ENCODE data around the gene ERC2.

ERC2 gene

DNA sequence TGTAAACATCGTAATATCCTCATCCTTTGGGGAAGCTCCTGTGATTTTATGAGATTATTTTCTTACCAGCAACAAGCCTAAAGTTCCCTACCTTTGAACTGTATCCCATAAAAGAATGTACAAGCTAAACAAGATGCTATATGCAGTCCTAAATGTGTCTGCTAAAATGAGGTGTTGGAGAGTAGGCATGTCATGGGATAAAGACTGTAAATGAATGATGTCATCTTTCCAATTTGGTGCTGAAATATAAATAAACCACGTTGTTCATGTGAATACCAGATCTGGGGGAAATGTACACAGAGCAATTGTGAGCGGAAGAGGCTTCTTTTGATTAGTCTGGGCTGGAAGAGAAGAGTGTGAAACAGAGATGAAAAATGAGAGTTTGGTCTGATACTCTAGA, 766.3 kb downstream of the ERC2 start:
- Mint-ChIP-seq H3K27me3 (no peaks in the 10 kb centered on the region), H3K36me3 (no peaks in the 10 kb centered on the region), H3K27ac (no peak overlapping the region), H3K4me1 (ENCODE audit: low read depth) (no peaks in the 10 kb centered on the region), H3K9me3 (ENCODE audit: low read depth) (no peaks in the 10 kb centered on the region), H3K4me3 (no peak overlapping the region)

DNA sequence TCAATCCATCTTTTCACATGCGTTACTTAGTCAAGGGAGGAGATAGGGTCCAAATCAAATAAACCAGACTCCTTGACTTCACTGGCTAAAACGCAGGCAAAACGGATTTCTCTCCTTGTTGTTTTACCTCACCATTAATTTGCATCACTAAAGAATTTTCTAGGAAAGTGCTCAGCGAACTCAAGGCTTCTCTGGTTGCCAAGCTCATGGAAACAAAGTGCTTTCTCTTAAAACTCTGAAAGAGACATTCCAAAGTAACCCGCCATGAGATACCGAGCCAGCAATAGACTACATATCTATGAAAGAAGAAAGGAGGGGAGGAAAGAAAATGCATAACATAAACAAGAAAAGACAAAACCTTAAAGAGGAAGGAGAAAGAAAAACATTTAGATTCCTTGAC, 769.4 kb downstream of the ERC2 start:
- Mint-ChIP-seq H3K27ac (no peak overlapping the region), H3K4me1 (ENCODE audit: low read depth) (no peaks in the 10 kb centered on the region), H3K9me3 (ENCODE audit: low read depth) (no peaks in the 10 kb centered on the region), H3K36me3 (no peaks in the 10 kb centered on the region), H3K4me3 (no peak overlapping the region), H3K27me3 (no peaks in the 10 kb centered on the region)

DNA sequence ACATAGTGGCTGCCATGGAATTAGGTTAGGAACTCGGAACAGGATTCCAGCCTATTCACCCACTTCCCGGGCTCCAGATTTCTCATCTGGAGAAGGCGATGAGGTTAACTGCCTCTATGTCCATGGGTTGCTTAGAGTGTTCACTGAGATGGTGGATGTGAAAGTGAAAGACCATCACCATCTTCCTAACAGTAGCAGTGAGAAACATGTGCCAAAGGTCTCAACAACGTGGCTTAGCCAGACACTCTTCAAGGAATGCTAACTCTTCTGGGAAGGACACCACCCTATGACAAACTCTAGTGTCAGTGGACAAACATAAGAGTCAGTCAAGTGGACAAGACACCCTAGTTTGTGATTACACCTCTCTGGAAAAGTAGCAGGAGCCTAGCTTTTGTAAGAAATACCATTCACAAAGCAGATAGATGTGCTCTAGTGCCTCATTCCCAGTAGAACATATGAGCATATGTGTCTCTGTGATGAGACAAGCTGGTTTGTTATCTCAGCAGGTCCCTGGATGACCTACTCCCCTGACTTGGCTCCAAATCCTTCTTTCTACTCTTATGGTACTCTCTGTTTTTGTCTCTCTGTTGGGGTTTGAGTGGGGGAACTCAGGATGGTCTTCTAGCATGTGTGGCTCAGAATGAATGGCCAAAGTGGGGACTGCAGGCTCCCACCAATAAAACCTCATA, 770.9 kb downstream of the ERC2 start:
- no peak overlapping the region for H3K27ac Mint-ChIP-seq
- no peaks in the 10 kb centered on the region for H3K27me3 Mint-ChIP-seq
- no peak overlapping the region for H3K4me3 Mint-ChIP-seq
- no peaks in the 10 kb centered on the region for H3K4me1 Mint-ChIP-seq (ENCODE audit: low read depth)
- H3K36me3 Mint-ChIP-seq = no peaks in the 10 kb centered on the region
- H3K9me3 Mint-ChIP-seq (ENCODE audit: low read depth) = no peaks in the 10 kb centered on the region

DNA sequence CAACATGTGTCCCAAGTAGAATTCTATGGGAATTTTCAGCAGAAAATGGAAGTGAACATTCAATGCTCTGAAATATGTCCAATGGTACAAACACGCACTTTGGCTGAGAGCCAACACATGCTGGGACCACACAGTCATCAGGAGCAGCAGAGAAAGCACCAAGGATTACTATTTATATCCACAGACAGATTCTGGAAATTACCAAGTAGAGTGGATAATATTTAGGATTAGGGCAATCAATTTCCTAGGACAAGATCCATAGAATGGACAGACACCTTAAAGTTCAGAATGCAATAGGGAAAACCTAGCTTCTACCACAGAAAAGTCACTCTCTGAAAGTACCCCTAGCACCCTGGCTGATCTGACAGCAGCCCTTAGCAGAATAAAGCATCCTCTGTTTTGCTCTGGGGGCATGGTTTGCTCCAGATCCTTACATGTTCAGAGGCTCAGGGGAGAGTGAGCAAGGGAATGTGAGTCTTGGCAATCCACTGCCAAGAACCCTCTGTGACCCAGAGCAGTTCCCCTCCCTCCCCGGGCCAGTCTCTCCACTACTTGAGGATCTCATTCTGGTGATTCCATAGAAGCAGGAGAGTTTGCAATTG, 775.2 kb downstream of the ERC2 start:
- H3K27me3 Mint-ChIP-seq = no peaks in the 10 kb centered on the region

DNA sequence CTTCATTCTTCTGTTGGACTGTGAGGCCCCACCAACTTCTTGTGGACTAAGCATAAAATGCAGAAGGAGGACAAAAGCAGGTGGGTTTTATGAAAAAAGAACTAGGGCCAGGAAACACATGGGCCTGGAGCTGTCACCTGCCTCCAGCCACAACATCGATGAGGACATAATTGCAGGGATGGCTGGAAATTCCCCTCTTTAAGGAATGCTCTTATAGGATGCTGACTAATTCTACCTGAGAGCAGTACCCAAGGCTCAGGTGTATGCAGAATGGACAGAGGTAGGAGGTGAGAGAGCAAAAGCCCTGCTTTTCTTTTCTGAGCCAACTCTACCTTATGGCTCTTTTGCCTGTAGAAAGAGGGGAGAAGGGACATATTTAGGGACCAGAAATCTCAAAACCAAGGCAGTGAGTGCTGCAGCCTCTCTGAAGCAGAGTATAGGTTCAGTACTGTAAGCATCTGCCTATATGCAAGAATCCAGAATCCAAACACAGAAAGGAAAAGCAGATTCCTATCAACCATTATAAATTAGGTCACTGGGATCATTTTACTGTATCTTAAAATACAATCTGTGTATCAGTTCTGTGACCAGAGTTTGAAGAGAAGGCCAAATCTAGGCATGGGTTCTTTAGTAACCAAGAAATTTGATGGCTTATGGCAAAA, 775.8 kb downstream of the ERC2 start:
- Mint-ChIP-seq H3K27me3 (no peaks in the 10 kb centered on the region), H3K4me1 (ENCODE audit: low read depth) (no peaks in the 10 kb centered on the region), H3K4me3 (no peak overlapping the region), H3K27ac (no peak overlapping the region), H3K36me3 (no peaks in the 10 kb centered on the region), H3K9me3 (ENCODE audit: low read depth) (no peaks in the 10 kb centered on the region)

More for the DNA sequence above, 775.2 kb downstream of the ERC2 start:
- Mint-ChIP-seq H3K4me1 (ENCODE audit: low read depth) (no peaks in the 10 kb centered on the region), H3K4me3 (no peak overlapping the region), H3K27ac (no peak overlapping the region), H3K9me3 (ENCODE audit: low read depth) (no peaks in the 10 kb centered on the region), H3K36me3 (no peaks in the 10 kb centered on the region)

DNA sequence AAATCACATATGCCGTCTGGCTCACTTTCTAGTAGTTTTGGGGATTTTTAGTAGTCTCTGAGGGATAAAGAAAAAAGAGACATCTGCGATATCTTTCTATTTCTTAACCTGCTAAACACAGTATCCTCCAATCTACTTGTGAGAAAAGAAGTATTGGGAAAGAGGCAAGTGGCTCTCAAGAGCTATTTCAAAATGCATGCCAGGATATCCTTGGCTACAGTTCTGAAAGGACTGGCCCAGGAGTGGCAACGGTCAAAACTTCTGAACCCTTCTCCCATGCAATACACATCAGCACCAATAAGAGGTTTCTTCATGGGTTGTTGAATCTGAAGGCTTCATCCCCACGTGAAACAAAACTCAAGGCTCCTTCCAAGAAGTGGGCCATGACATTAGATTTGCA, 777.1 kb downstream of the ERC2 start:
- Mint-ChIP-seq H3K4me3 (no peak overlapping the region), H3K9me3 (ENCODE audit: low read depth) (no peaks in the 10 kb centered on the region), H3K27ac (no peak overlapping the region), H3K36me3 (no peaks in the 10 kb centered on the region), H3K27me3 (no peaks in the 10 kb centered on the region), H3K4me1 (ENCODE audit: low read depth) (no peaks in the 10 kb centered on the region)

DNA sequence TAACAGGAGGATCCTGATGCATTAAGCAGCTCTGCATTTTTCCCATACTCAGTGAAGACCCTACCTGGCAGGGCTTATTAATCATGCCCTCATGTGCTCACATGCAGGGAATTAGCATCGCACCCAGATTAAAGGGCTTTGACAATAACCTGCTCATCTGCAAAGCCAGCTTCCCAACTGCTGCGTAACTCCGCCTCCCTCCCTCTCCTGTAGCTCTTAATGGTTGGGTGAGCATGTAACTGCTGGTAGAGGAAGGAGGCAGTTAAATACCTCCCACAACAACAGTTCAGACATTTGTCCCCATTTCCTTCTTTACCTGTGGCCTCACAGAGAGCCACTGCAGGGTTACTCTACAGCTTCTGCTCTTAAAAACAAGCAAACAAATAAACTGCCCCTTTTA, 777.5 kb downstream of the ERC2 start:
- Mint-ChIP-seq H3K27me3 (no peaks in the 10 kb centered on the region), H3K9me3 (ENCODE audit: low read depth) (no peaks in the 10 kb centered on the region), H3K4me3 (no peak overlapping the region), H3K27ac (no peak overlapping the region), H3K36me3 (no peaks in the 10 kb centered on the region), H3K4me1 (ENCODE audit: low read depth) (no peaks in the 10 kb centered on the region)

DNA sequence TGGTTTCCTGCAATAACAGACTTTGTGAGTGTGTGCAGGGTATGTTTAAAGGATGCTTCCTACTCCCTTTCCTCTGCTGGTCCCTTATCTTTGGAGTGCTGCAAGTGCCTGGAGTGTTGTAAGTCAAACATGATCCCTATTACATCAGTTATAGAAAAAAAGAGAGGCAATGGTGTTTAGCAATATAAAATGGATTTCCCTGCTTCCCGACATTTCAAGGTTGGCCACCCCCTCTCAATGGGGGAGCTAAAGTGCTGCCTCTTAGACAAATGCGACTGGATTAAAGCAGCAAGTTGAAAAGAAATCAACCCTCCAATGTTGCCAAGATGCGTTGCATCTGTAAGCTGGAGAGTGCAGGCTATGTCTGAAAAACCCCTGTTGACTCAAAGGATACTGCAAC, 778.1 kb downstream of the ERC2 start:
- no peaks in the 10 kb centered on the region for H3K9me3 Mint-ChIP-seq (ENCODE audit: low read depth)
- H3K27me3 Mint-ChIP-seq = no peaks in the 10 kb centered on the region
- no peaks in the 10 kb centered on the region for H3K4me1 Mint-ChIP-seq (ENCODE audit: low read depth)
- H3K36me3 Mint-ChIP-seq = no peaks in the 10 kb centered on the region
- H3K4me3 Mint-ChIP-seq = no peak overlapping the region
- no peak overlapping the region for H3K27ac Mint-ChIP-seq

DNA sequence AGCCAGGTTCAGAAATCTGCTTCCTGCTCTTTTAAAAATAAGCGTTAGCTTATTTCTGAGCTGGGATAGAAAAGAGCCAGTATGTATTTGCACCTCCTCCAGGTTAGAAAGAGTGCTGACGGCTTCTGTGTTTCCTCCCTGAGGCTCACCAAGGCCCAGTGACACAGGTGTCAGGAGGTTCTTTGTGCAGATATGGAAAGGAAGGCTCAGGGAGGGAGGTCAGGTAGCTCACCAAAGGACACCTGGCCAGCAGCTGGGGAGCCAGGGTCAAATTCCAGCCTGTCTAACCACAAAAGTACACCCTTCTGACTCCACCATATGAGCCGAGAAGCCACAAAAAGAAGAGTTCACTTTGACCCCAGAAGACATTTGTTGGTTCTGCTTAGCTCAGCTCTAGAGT, 780.1 kb downstream of the ERC2 start:
- Mint-ChIP-seq H3K4me3 (no peak overlapping the region), H3K4me1 (ENCODE audit: low read depth) (no peaks in the 10 kb centered on the region), H3K9me3 (ENCODE audit: low read depth) (no peaks in the 10 kb centered on the region), H3K36me3 (no peaks in the 10 kb centered on the region), H3K27ac (no peak overlapping the region), H3K27me3 (no peaks in the 10 kb centered on the region)

DNA sequence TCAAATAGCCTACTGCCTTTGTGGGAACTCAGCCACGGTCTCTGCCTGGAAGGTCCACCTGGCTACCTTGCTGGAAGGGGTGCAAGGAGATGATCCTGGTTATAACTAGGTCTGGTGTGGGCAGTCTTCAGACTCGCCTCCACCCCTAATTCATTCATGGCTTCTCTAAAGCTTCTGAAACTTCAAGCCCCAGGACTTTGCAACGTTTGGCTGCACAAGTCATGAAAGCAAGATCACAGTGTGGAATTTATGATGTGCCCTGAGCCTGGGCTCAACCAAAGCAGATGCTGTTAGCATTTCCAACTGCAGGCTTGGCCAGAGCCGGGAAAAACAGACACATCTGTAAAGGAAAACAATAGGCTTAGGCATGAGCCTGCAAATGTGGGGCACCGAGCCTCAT, 780.7 kb downstream of the ERC2 start:
- Mint-ChIP-seq H3K27me3 (no peaks in the 10 kb centered on the region), H3K27ac (no peak overlapping the region), H3K36me3 (no peaks in the 10 kb centered on the region), H3K9me3 (ENCODE audit: low read depth) (no peaks in the 10 kb centered on the region), H3K4me3 (no peak overlapping the region), H3K4me1 (ENCODE audit: low read depth) (no peaks in the 10 kb centered on the region)

DNA sequence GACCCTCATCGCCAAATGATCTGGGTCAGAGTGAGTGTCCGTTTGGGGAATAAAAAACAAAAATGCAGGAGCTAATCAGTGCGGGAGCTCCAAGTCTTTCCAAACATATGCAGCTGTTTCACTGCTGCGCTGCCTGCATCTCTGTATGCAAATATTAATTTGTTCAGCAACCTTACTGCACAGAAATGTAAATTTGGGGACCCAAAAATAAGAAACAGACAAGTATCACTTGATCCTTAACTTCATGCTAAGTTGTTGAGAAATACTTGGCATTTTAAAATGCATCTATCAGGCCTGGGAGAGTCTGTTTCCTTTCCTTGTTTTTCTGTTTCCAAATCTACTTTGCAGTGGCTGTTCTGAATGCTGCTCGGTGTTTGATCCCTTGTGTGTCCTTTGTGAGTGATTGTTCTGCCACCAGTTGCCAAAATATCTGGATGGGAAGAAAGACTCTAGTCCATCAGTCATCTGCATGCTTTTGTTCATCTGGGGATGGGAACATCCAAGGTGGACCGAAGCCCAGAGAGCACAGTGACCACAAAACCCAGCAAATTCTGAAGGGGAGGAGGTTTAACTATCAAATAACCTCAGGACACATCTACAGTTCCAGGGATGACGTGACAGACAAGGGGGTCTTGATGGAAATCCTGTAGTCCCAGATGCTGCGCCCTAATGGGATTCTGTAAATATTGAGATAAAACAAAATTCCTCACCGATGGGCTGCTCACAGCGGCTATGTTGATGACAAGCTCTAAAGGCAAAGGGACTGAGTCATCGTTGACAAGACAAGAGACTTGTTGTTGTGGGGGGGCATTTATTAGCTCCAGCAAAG, 781.6 kb downstream of the ERC2 start:
- Mint-ChIP-seq H3K9me3 (ENCODE audit: low read depth) (no peaks in the 10 kb centered on the region), H3K4me1 (ENCODE audit: low read depth) (no peaks in the 10 kb centered on the region), H3K27ac (no peak overlapping the region), H3K27me3 (no peaks in the 10 kb centered on the region), H3K36me3 (no peaks in the 10 kb centered on the region), H3K4me3 (no peak overlapping the region)

DNA sequence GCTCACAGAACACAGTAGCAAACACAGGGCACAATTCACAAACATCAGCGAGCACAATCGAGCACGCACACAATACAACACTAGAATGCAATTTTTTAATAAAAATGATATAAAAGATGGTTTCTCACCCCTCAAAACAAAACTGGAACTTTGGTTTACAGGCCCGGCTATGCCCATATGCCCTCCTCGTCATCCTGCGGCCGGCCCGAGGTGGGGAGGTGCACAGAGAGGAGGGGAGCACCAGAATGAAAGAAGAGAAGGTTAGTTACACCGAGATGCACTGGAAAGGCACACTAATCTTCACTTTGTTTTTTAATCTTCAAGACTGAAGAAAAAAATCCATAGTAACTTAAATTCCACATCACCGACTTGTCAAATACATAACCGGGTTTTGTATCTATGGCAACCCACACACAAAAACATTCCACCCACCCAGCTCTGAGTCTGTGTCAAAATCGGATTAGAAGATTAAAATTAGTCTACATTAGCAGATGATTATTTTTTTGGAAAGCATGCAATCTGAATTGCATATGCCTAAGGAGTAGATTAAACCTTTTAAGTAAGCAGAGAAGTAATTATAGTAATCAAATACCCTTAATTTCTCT, 784.5 kb downstream of the ERC2 start:
- H3K4me3 Mint-ChIP-seq = no peak overlapping the region

DNA sequence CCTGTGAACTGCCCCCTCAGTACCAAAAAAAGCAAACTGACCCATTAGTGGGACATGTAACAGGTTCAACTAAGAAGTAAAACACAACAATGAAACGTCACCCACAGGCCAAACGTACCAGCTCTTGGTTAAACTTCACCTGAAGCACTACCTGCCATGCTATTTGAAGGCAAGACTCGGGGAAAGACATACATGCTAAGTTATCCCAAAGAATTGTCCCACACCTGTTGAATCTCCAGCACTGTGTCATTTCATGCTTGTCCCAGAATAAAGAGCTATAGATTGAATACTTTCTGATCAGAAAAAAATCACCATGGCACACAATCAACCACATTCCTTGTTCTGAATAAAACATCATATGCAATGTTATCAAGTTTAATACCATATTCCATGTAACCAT, 785.8 kb downstream of the ERC2 start:
- Mint-ChIP-seq H3K4me1 (ENCODE audit: low read depth) (no peaks in the 10 kb centered on the region), H3K27ac (no peak overlapping the region), H3K27me3 (no peaks in the 10 kb centered on the region), H3K4me3 (no peak overlapping the region), H3K9me3 (ENCODE audit: low read depth) (no peaks in the 10 kb centered on the region), H3K36me3 (no peaks in the 10 kb centered on the region)

More for the DNA sequence above, 784.5 kb downstream of the ERC2 start:
- no peaks in the 10 kb centered on the region for H3K27me3 Mint-ChIP-seq
- H3K4me1 Mint-ChIP-seq (ENCODE audit: low read depth) = no peaks in the 10 kb centered on the region
- no peaks in the 10 kb centered on the region for H3K9me3 Mint-ChIP-seq (ENCODE audit: low read depth)
- no peaks in the 10 kb centered on the region for H3K36me3 Mint-ChIP-seq
- H3K27ac Mint-ChIP-seq = no peak overlapping the region

DNA sequence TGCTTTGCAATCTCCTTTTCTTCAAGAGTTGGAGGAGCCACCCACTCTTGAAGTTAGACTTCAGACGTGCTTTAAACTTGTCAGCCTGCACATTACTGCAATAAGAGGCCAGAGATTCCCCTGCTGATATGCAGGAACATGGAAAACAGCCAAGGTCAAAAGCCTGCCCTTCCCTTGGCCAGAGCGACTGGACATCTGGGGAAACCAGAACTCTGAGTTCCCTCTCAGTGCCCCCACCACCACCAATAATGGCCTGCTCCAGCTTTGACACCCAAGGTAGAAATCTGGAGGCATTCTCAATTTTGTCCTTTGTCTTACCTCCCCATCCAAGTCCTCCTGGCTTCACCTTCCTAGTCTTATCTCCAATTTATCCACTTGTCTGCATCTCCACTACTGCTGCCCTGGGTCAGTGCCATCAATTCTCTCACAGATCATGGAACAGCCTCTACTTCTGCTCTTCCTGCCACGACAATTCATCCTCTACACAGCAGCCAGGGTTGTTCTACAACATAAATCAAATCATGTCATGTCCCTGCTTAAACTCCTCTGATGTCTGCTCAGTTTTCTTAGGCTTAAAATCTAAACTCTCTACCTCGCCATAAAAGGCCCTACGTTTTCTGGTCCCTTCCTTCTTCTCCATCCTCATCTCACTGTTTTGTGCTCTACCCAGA, 789.6 kb downstream of the ERC2 start:
- H3K27ac Mint-ChIP-seq = no peak overlapping the region
- H3K27me3 Mint-ChIP-seq = no peaks in the 10 kb centered on the region
- no peaks in the 10 kb centered on the region for H3K36me3 Mint-ChIP-seq
- H3K4me1 Mint-ChIP-seq (ENCODE audit: low read depth) = no peaks in the 10 kb centered on the region
- H3K9me3 Mint-ChIP-seq (ENCODE audit: low read depth) = no peaks in the 10 kb centered on the region
- no peak overlapping the region for H3K4me3 Mint-ChIP-seq

Measured in activated naive CD8-positive, alpha-beta T cell (primary cell).